Measurements from ENCODE around the gene RSKR. TPM values are rescaled to one million over a fixed set of nuclear protein-coding genes. Genes with fewer than 3 reads are reported as not detected.

RSKR gene
- total and polyA plus RNA-seq, 2 experiments from 2014 or later = 7.5 to 38.8 TPM

- TF ChIP-seq, protein P1, sequence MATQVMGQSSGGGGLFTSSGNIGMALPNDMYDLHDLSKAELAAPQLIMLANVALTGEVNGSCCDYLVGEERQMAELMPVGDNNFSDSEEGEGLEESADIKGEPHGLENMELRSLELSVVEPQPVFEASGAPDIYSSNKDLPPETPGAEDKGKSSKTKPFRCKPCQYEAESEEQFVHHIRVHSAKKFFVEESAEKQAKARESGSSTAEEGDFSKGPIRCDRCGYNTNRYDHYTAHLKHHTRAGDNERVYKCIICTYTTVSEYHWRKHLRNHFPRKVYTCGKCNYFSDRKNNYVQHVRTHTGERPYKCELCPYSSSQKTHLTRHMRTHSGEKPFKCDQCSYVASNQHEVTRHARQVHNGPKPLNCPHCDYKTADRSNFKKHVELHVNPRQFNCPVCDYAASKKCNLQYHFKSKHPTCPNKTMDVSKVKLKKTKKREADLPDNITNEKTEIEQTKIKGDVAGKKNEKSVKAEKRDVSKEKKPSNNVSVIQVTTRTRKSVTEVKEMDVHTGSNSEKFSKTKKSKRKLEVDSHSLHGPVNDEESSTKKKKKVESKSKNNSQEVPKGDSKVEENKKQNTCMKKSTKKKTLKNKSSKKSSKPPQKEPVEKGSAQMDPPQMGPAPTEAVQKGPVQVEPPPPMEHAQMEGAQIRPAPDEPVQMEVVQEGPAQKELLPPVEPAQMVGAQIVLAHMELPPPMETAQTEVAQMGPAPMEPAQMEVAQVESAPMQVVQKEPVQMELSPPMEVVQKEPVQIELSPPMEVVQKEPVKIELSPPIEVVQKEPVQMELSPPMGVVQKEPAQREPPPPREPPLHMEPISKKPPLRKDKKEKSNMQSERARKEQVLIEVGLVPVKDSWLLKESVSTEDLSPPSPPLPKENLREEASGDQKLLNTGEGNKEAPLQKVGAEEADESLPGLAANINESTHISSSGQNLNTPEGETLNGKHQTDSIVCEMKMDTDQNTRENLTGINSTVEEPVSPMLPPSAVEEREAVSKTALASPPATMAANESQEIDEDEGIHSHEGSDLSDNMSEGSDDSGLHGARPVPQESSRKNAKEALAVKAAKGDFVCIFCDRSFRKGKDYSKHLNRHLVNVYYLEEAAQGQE (IDR thresholded peaks at IDR 0.05; ENCODE audit: unreplicated experiment) = no peak
- TF ChIP-seq POLR2AphosphoS5 (IDR thresholded peaks at IDR 0.05; ENCODE audit: low read depth) (no peak), EZH2phosphoT487 (IDR thresholded peaks at IDR 0.05; ENCODE audit: unreplicated experiment) (no peak), JUNB (IDR thresholded peaks at IDR 0.05; ENCODE audit: unreplicated experiment) (no peak), EZH2 (IDR thresholded peaks at IDR 0.05; ENCODE audit: low read depth, unreplicated experiment) (no peak)
Observed at GRCh38 chr17:28635506-28635905, 21.5 kb upstream of the RSKR start (continued).

DNA sequence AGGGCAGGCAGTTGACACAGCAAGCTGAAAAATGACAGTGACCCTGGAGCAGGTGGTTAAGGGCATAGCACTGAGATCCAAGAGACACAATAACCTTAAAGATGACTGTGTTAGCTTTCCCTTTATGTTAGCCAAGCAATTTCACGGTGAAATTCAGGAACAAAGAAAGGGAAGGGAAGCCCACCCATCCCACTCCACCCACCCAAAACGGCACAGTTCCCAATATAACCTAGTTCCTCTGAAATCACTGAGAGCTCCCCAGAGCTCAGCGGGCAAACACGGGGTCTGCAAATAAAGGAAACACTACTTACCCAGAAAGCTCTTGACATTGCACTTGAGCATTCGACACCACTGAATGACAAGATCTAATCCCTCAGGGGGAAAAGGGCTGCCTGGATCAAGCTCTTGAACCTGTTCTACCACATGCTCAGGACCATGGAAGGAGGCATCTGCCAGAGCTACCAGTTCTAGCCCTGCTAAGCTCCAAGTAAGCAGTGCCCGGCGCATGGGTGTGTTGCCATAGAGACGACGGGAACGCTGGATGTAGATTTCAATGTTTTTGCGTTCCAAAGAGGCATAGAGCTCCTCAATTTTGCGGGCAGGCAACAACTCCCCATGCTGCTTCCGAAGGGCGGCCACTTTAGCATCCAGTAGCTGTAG, 20.4 kb upstream of the RSKR start:
- H4K20me1 ChIP-seq (replicated peaks; ENCODE audit: insufficient read depth) = peaks cover 33% of the 10 kb centered on the region
- H3K79me2 ChIP-seq (replicated peaks; ENCODE audit: insufficient read depth) = peaks cover 40% of the 10 kb centered on the region
- peaks cover 92% of the 10 kb centered on the region for H3K36me3 Mint-ChIP-seq (ENCODE audit: low read depth)
- no peak overlapping the region for H3K4me3 ChIP-seq
- ATAC-seq (no peak), DNase-seq (ENCODE audit: low spot score) (no peak)
- no peak overlapping the region for H3K4me3 Mint-ChIP-seq
- no peaks in the 10 kb centered on the region for H3K27me3 ChIP-seq (ENCODE audit: insufficient read depth)
- H3K27ac Mint-ChIP-seq = no peak overlapping the region
- no peaks in the 10 kb centered on the region for H3K9me3 Mint-ChIP-seq
- H3F3A ChIP-seq (replicated peaks; ENCODE audit: low read depth) = 0 out of 2 replicates have a peak, but pooled peaks cover 15% of the 10 kb centered on the region
- H3K36me3 ChIP-seq (ENCODE audit: insufficient read depth) = peaks cover 81% of the 10 kb centered on the region
- H3K4me1 ChIP-seq (ENCODE audit: insufficient read depth) = no peaks in the 10 kb centered on the region
- no peak overlapping the region for H3K27ac ChIP-seq (ENCODE audit: low read depth)
- H3K4me2 ChIP-seq = no peak overlapping the region
- H3K9me2 ChIP-seq (ENCODE audit: insufficient read depth) = no peaks in the 10 kb centered on the region
- H3K27me3 Mint-ChIP-seq (ENCODE audit: insufficient read depth, low read depth, poor library complexity) = peaks cover 1% of the 10 kb centered on the region
- no peak overlapping the region for H2AFZ ChIP-seq
- H3K4me1 Mint-ChIP-seq = no peaks in the 10 kb centered on the region; the same call in 2 of the 3 replicates
- TF ChIP-seq, protein P2, sequence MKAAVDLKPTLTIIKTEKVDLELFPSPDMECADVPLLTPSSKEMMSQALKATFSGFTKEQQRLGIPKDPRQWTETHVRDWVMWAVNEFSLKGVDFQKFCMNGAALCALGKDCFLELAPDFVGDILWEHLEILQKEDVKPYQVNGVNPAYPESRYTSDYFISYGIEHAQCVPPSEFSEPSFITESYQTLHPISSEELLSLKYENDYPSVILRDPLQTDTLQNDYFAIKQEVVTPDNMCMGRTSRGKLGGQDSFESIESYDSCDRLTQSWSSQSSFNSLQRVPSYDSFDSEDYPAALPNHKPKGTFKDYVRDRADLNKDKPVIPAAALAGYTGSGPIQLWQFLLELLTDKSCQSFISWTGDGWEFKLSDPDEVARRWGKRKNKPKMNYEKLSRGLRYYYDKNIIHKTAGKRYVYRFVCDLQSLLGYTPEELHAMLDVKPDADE (IDR thresholded peaks at IDR 0.05) = no peak
- TF ChIP-seq NANOG (IDR thresholded peaks at IDR 0.05; ENCODE audit: borderline replicate concordance) (no peak), JUNB (IDR thresholded peaks at IDR 0.05; ENCODE audit: unreplicated experiment) (no peak), EZH2 (IDR thresholded peaks at IDR 0.05; ENCODE audit: low read depth, unreplicated experiment) (no peak), CTCF (conservative IDR thresholded peaks at IDR 0.05; ENCODE audit: low read depth in 2 of 2) (no peak)
- TF ChIP-seq, protein P1 (IDR thresholded peaks at IDR 0.05; ENCODE audit: unreplicated experiment) = no peak
